H1 (cell line): ENCODE data around the gene CELA2A. TPM values are rescaled to one million over a fixed set of nuclear protein-coding genes. Genes with fewer than 3 reads are reported as not detected.

Experiments
- KDM1A ChIP-seq: fragments of 200-600, 300-600 bp; sonication (generic); IDR thresholded peaks from 2 replicates; pipeline ENCODE4 v1.7.1; 2016; ENCODE audit warnings: mild to moderate bottlenecking, low read length, borderline replicate concordance
- TBP ChIP-seq: IDR thresholded peaks from 2 replicates; pipeline ENCODE4 v1.6.1; 2011; ENCODE audit warnings: low read depth, low read length, improper control_type of control experiment
- polyA plus RNA-seq, 7 experiments: library from polyadenylated mRNA; depleted of rRNA in 3 of 7; stranded (reverse) in 5 of 7; unstranded in 2 of 7; fragments of >200 nt in 5 of 7; fragments of 200-250 nt in 2 of 7; gene quantifications; 1 replicate in 5 of 7; 2 replicates in 1 of 7; 4 replicates in 1 of 7; pipeline versions ENCODE4 v1.2.1 to v1.2.3, GENCODE V29; 2011 to 2013; ENCODE audit warnings: missing spikeins in 2 of 7, mixed read lengths in 2 of 7
- total RNA-seq: library from RNA; stranded (reverse); fragmentation: NEBNext Ultra II Directional; extraction: Animal tissue kit (Norgen Biotek cat#: 25700); gene quantifications from 2 replicates; pipeline ENCODE4 v1.2.1, GENCODE V29; 2021
- TF ChIP-seq, protein P1 (sequence below): IDR thresholded peaks from 2 replicates; pipeline ENCODE4 v1.6.1; 2011; ENCODE audit warnings: low read depth, mild to moderate bottlenecking, low read length; ENCODE audit not compliant: insufficient read depth

CELA2A gene
- total and polyA plus RNA-seq, 2 of the 8 experiments (the other 6 are each of a cell fraction or from before 2014, with no cell fraction given): not detected

DNA sequence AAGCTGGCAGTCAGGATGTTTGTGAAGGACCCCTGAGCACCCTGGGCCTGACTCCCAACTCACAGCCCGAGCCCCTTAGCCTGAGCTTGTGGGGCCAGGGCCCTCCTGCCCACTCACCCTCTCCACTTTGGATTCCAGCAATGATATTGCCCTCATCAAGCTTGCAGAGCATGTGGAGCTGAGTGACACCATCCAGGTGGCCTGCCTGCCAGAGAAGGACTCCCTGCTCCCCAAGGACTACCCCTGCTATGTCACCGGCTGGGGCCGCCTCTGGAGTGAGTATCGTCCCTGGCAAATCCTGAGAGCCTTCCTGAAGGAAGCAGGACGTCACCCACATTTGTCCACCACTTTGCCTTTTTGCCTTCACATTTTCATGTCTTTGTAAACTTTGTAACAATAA is 13.3 kb upstream of the CELA2A start (continued):
- TF ChIP-seq, protein P1, sequence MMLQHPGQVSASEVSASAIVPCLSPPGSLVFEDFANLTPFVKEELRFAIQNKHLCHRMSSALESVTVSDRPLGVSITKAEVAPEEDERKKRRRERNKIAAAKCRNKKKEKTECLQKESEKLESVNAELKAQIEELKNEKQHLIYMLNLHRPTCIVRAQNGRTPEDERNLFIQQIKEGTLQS: no peak
- TF ChIP-seq KDM1A (no peak), TBP (no peak)
